ENCODE data around the gene TNFRSF25.

DNA sequence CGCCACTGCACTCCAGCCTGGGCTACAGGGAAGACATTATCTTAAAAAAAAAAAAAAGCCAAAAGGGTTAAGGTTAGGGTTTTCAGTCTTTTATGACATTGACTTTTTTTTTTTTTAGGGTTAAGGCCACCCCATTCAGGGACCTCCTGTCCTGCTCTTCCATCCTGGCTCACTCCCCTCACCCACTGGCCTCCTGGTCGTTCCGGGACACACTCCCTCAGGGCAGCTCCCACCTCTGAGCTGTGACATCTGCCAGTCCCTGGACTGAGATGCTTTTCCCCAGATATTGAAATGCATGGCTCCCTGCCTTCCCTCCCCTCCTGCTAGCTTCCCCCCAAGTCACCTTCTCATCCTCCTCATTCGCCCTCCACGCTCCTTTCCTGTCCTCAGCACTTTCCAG, 15.8 kb upstream of the TNFRSF25 start:
- TF ChIP-seq, protein P1, sequence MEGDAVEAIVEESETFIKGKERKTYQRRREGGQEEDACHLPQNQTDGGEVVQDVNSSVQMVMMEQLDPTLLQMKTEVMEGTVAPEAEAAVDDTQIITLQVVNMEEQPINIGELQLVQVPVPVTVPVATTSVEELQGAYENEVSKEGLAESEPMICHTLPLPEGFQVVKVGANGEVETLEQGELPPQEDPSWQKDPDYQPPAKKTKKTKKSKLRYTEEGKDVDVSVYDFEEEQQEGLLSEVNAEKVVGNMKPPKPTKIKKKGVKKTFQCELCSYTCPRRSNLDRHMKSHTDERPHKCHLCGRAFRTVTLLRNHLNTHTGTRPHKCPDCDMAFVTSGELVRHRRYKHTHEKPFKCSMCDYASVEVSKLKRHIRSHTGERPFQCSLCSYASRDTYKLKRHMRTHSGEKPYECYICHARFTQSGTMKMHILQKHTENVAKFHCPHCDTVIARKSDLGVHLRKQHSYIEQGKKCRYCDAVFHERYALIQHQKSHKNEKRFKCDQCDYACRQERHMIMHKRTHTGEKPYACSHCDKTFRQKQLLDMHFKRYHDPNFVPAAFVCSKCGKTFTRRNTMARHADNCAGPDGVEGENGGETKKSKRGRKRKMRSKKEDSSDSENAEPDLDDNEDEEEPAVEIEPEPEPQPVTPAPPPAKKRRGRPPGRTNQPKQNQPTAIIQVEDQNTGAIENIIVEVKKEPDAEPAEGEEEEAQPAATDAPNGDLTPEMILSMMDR (conservative IDR thresholded peaks at IDR 0.05 in 1 of 2, IDR thresholded peaks at IDR 0.05 in 1 of 2; ENCODE audit: extremely low read depth in 1 of 2, insufficient read depth in 1 of 2, low read depth in 1 of 2, low read length in 2 of 2) = no peak
- no peak for TF ChIP-seq EZH2 (IDR thresholded peaks at IDR 0.05; ENCODE audit: borderline replicate concordance, low read length)
